DMS 273 treated with DMSO at 0.1 percent for 48 hours (cell line): ENCODE data around the gene ITGB5.
A peak's percentile ranks its signal among the peaks of the same experiment; 100 is the strongest.

ENCODE experiments used
- DNase-seq: peaks from one replicate; lab custom pipeline; 2025; lab: John Stamatoyannopoulos, UW

The ITGB5 gene

DNA sequence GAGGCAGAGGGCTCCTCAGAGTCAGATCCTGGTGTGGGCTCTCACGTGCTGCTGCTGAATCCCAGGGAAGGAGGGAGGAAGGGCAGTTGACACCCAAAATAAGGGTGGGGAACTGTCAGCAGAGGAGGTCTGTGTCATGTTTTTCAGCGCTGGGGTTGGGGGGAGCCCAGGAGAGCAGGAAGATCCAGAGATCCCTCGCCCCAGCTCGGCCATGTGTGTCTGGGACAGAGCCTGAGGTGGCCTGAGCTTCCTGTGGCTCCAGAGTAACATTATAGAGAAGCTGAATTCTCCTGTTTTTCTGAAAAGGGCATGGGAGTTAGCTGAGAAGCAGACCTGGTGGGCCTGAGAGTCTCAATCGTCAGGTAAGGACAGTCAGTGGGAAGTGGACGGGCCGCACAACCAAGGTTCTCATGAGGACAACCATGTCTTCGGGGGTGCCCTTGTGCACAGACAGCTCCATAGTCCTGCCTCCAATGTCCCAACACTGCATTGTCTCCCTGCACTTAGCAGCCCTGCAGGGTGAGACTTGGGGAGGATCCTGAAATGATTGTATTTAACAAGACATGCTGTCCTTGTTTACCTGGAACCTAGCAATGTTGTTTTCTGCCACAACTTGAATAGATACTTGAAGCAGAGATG lies 138.5 kb downstream of the ITGB5 start:
- no peak for DNase-seq

- no peak for DNase-seq
Observed at GRCh38 chr3:124747111-124747981, 139.8 kb downstream of the ITGB5 start.

- DNase-seq: no peak
Observed at GRCh38 chr3:124745756-124746155, 141.4 kb downstream of the ITGB5 start.

GRCh38 chr3:124741027-124741426 lies 146.1 kb downstream of the ITGB5 start:
- no peak for DNase-seq

DNA sequence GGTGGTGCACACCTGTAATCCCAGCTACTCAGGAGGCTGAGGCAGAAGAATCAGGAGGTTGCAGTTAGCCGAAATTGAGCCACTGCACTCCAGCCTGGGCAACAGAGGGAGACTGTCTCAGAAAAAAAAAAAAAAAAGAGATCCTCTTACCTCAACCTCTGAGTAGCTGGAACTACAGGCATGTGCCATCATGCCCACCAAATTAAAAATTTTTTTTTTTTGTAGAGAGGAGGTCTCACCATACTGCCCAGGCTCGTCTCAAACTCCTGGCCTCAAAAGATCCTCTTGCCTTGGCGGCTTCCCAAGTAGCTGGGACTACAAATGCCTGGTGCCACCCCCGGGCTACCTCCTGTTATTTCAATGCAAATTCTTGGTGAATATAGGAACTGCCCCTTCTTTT lies 155.4 kb downstream of the ITGB5 start:
- DNase-seq: no peak

- DNase-seq: no peak
Observed at GRCh38 chr3:124730941-124731297, 156.2 kb downstream of the ITGB5 start.

- DNase-seq: peak; percentile 84
Observed at GRCh38 chr3:124730129-124730940, 156.8 kb downstream of the ITGB5 start, which contains the start of gene UMPS. Gene UMPS (plus strand): TSS chr3:124730452. CDS start chr3:124730472, 20 bp downstream.

GRCh38 chr3:124722589-124722988 lies 164.6 kb downstream of the ITGB5 start:
- DNase-seq: no peak

DNA sequence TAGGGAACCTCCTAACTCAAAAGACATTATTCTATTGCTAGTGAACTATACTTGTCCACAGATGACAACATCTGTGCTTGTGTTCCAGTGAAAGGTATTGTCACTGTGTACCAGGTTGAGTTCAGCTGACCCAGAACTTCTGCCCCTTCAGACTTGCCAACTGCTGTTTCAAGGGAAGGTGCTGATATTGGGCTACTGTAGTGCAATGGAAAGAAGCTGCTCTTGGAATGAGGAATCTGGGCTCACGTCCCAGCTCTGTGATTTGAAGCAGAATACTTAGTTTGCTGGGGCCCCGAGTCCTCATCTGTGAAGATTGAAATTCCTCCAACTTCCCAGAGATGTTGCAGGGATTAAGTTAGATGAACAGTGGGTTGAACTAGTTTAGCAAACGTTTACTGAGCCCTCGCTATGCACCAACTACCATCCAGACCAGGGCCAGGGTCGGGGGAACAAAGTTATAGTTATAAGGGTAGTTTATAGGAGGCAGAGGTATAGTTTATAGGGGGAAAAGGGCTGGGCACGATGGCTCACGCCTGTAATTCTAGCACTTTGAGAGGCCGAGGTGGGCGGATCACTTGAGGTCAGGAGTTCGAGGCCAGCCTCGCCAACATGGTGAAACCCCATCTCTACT lies 172.8 kb downstream of the ITGB5 start:
- DNase-seq: no peak
